ENCODE results near the gene TATDN2. TPM values are rescaled to one million over a fixed set of nuclear protein-coding genes. Genes with fewer than 3 reads are reported as not detected.

Gene TATDN2
- total RNA-seq, 4 donors from 2014 or later: 22.7 to 59.7 (median 28.2) TPM

GRCh38 chr3:10309736-10310135 is 61.5 kb downstream of the TATDN2 start:
- H3K27ac ChIP-seq: no peak overlapping the region
- peaks cover 0 to 65% (median 24%) of the 10 kb centered on the region in 4 donors for H3K36me3 ChIP-seq
- 53 to 74% methylated on average over 2 to 4 of the region's 4 CpGs for WGBS, 2 donors (ENCODE audit: low coverage in 1 of 2)
- peaks cover 0 to 4% (median 0%) of the 10 kb centered on the region in 4 donors for H3K4me1 ChIP-seq
- intact Hi-C loops (cut with DNase I; ENCODE audit: low total_unique reads): no loop called here
- no peaks in the 10 kb centered on the region for H3K9me3 ChIP-seq
- in situ Hi-C loops (cut with MboI; ENCODE audit: low pct_ligation_motif_present in 1 of 4, low pct_unique_long_range_greater_than_20kb in 1 of 4, low sequenced_read_pairs in 3 of 4): no loop called here
- DNase-seq: no peak
- H3K27me3 ChIP-seq: no peaks in the 10 kb centered on the region
- TF ChIP-seq EP300 (IDR thresholded peaks at IDR 0.05; ENCODE audit: low read depth) (no peak), POLR2AphosphoS5 (IDR thresholded peaks at IDR 0.05) (no peak)
- H3K4me3 ChIP-seq: no peak overlapping the region

GRCh38 chr3:10310578-10310977 is 62.3 kb downstream of the TATDN2 start:
- WGBS, 2 donors (ENCODE audit: low coverage in 1 of 2): 92 to 100% methylated on average over 2 of the region's 2 CpGs
- no peak for DNase-seq
- in situ Hi-C loops (cut with MboI; ENCODE audit: low pct_ligation_motif_present in 1 of 4, low pct_unique_long_range_greater_than_20kb in 1 of 4, low sequenced_read_pairs in 3 of 4) (no loop called here), intact Hi-C loops (cut with DNase I; ENCODE audit: low total_unique reads) (no loop called here)
- no peak overlapping the region for H3K4me3 ChIP-seq
- H3K27ac ChIP-seq: no peak overlapping the region
- H3K36me3 ChIP-seq: peaks cover 0 to 68% (median 24%) of the 10 kb centered on the region in 4 donors
- no peaks in the 10 kb centered on the region for H3K27me3 ChIP-seq
- H3K9me3 ChIP-seq: no peaks in the 10 kb centered on the region
- TF ChIP-seq EP300 (IDR thresholded peaks at IDR 0.05; ENCODE audit: low read depth) (no peak), POLR2A (IDR thresholded peaks at IDR 0.05) (no peak), POLR2AphosphoS5 (IDR thresholded peaks at IDR 0.05) (no peak)
- TF ChIP-seq, protein P1, sequence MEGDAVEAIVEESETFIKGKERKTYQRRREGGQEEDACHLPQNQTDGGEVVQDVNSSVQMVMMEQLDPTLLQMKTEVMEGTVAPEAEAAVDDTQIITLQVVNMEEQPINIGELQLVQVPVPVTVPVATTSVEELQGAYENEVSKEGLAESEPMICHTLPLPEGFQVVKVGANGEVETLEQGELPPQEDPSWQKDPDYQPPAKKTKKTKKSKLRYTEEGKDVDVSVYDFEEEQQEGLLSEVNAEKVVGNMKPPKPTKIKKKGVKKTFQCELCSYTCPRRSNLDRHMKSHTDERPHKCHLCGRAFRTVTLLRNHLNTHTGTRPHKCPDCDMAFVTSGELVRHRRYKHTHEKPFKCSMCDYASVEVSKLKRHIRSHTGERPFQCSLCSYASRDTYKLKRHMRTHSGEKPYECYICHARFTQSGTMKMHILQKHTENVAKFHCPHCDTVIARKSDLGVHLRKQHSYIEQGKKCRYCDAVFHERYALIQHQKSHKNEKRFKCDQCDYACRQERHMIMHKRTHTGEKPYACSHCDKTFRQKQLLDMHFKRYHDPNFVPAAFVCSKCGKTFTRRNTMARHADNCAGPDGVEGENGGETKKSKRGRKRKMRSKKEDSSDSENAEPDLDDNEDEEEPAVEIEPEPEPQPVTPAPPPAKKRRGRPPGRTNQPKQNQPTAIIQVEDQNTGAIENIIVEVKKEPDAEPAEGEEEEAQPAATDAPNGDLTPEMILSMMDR (IDR thresholded peaks at IDR 0.05): no peak
- H3K4me1 ChIP-seq: peaks cover 0 to 4% (median 0%) of the 10 kb centered on the region in 4 donors

DNA sequence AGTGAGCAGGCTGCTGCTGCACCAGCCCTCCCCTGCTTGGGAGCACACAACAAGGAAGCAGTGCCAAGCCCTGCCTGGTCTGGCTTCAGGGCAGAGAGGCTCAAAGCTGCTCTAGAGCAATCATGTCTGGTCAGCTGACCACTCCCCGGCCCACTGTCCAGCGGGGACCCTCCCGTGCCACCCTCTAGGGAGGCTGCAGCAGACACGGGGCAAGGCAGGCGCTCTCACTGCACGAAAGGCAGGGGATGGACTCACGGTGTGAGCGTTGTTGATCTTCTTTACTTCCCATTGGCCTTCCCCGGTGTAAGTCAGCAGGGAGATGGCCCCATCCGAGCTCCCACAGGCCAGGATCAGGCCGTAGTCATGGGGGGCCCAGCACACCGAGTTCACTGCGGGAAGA is 63.5 kb downstream of the TATDN2 start:
- WGBS, 2 donors (ENCODE audit: low coverage in 1 of 2): 87 to 91% methylated on average over 6 to 13 of the region's 13 CpGs
- Histone ChIP-seq H3K27me3 (no peaks in the 10 kb centered on the region), H3K9me3 (no peaks in the 10 kb centered on the region), H3K36me3 (peaks cover 0 to 74% (median 26%) of the 10 kb centered on the region in 4 donors), H3K4me1 (peaks cover 0 to 4% (median 0%) of the 10 kb centered on the region in 4 donors), H3K27ac (no peak overlapping the region), H3K4me3 (no peak overlapping the region)
- no peak for DNase-seq
- TF ChIP-seq EP300 (IDR thresholded peaks at IDR 0.05; ENCODE audit: low read depth): no peak
- TF ChIP-seq POLR2A (IDR thresholded peaks at IDR 0.05): no peak
- TF ChIP-seq, protein P1 (IDR thresholded peaks at IDR 0.05): no peak
- TF ChIP-seq POLR2AphosphoS5 (IDR thresholded peaks at IDR 0.05): no peak
- in situ Hi-C loops (cut with MboI; ENCODE audit: low pct_ligation_motif_present in 1 of 4, low pct_unique_long_range_greater_than_20kb in 1 of 4, low sequenced_read_pairs in 3 of 4): no loop called here
- intact Hi-C loops (cut with DNase I; ENCODE audit: low total_unique reads): no loop called here

- H3K36me3 ChIP-seq: peaks cover 0 to 71% (median 27%) of the 10 kb centered on the region in 4 donors
- TF ChIP-seq EP300 (IDR thresholded peaks at IDR 0.05; ENCODE audit: low read depth) (no peak), POLR2A (IDR thresholded peaks at IDR 0.05) (no peak), POLR2AphosphoS5 (IDR thresholded peaks at IDR 0.05) (no peak)
- TF ChIP-seq, protein P1 (IDR thresholded peaks at IDR 0.05): no peak
- intact Hi-C loops (cut with DNase I; ENCODE audit: low total_unique reads) (no loop called here), in situ Hi-C loops (cut with MboI; ENCODE audit: low pct_ligation_motif_present in 1 of 4, low pct_unique_long_range_greater_than_20kb in 1 of 4, low sequenced_read_pairs in 3 of 4) (no loop called here)
- peaks cover 0 to 4% (median 1%) of the 10 kb centered on the region in 4 donors for H3K4me1 ChIP-seq
- H3K27ac ChIP-seq: no peak overlapping the region
- WGBS, 2 donors (ENCODE audit: low coverage in 1 of 2): 90% methylated on average over 10 of the region's 10 CpGs; no CpG with 5 or more reads in 1 of the 2 donors
- no peaks in the 10 kb centered on the region for H3K9me3 ChIP-seq
- H3K27me3 ChIP-seq: no peaks in the 10 kb centered on the region
- no peak for DNase-seq
- no peak overlapping the region for H3K4me3 ChIP-seq
These were observed 64.1 kb downstream of the TATDN2 start for GRCh38 chr3:10312391-10312790.

- intact Hi-C loops (cut with DNase I; ENCODE audit: low total_unique reads): no loop called here
- peaks cover 0 to 7% (median 2%) of the 10 kb centered on the region in 4 donors for H3K4me1 ChIP-seq
- 81 to 90% methylated on average over 3 of the region's 3 CpGs for WGBS, 2 donors (ENCODE audit: low coverage in 1 of 2)
- in situ Hi-C loops (cut with MboI; ENCODE audit: low pct_ligation_motif_present in 1 of 4, low pct_unique_long_range_greater_than_20kb in 1 of 4, low sequenced_read_pairs in 3 of 4): no loop called here
- H3K9me3 ChIP-seq: no peaks in the 10 kb centered on the region
- H3K27me3 ChIP-seq: no peaks in the 10 kb centered on the region
- no peak overlapping the region for H3K4me3 ChIP-seq
- DNase-seq: no peak
- H3K27ac ChIP-seq: no peak overlapping the region
- H3K36me3 ChIP-seq: peaks cover 0 to 71% (median 28%) of the 10 kb centered on the region in 4 donors
- TF ChIP-seq POLR2AphosphoS5 (IDR thresholded peaks at IDR 0.05) (no peak), POLR2A (IDR thresholded peaks at IDR 0.05) (no peak), EP300 (IDR thresholded peaks at IDR 0.05; ENCODE audit: low read depth) (no peak)
- TF ChIP-seq, protein P1 (IDR thresholded peaks at IDR 0.05): no peak
These were observed 64.6 kb downstream of the TATDN2 start for GRCh38 chr3:10312861-10313260.

All from transverse colon (tissue), 4 donors.